SK-N-SH treated with all-trans-retinoic acid at 6 μM for 48 hours (cell line): Measurements from ENCODE around the gene EPDR1.

ENCODE experiments used
- BACH2 ChIP-seq: fragments of 250-450 bp; sonication (Bioruptor Pico); IDR thresholded peaks from 2 replicates; pipeline ENCODE4 v1.9.0; 2021; ENCODE audit warnings: mild to moderate bottlenecking, borderline replicate concordance
- CREB5 ChIP-seq: fragments of 250-450 bp; sonication (Bioruptor Pico); IDR thresholded peaks from 2 replicates; pipeline ENCODE4 v1.5.1; 2020; ENCODE audit warnings: low read depth, mild to moderate bottlenecking, moderate library complexity
- RARB ChIP-seq: fragments of 250-450 bp; sonication (Bioruptor Pico); IDR thresholded peaks from 2 replicates; pipeline ENCODE4 v1.8.0; 2021; ENCODE audit warnings: mild to moderate bottlenecking, moderate library complexity
- TSHZ2 ChIP-seq: fragments of 250-450 bp; sonication (Bioruptor Pico); IDR thresholded peaks from 2 replicates; pipeline ENCODE4 v1.5.0; 2020; ENCODE audit warnings: mild to moderate bottlenecking, moderate library complexity
- ZFP3 ChIP-seq: fragments of 250-450 bp; sonication (Bioruptor Pico); IDR thresholded peaks from 2 replicates; pipeline ENCODE4 v1.5.0; 2020; ENCODE audit warnings: mild to moderate bottlenecking, moderate library complexity
- ZFP30 ChIP-seq: fragments of 450-650 bp; formaldehyde crosslinking; IDR thresholded peaks from 2 replicates; pipeline ENCODE4 v1.5.0; 2022; ENCODE audit warnings: mild to moderate bottlenecking, moderate library complexity
- ZNF8 ChIP-seq: fragments of 450-650 bp; formaldehyde crosslinking; IDR thresholded peaks from 2 replicates; pipeline ENCODE4 v1.5.0; 2020; ENCODE audit warnings: mild to moderate bottlenecking, moderate library complexity

- no peak for TF ChIP-seq RARB
- TF ChIP-seq CREB5 (CRISPR knock-in tag): no peak
- TF ChIP-seq BACH2: no peak
- no peak for TF ChIP-seq TSHZ2 (CRISPR knock-in tag)
- TF ChIP-seq ZFP30 (CRISPR knock-in tag): no peak
- TF ChIP-seq ZFP3 (CRISPR knock-in tag): no peak
- TF ChIP-seq ZNF8 (CRISPR knock-in tag): no peak
These were observed 67.3 kb downstream of the EPDR1 start for GRCh38 chr7:37987732-37988131.
